Jurkat, Clone E6-1 (cell line): Measurements from ENCODE around the gene GRIK2.

Experiments
- DNase-seq: peaks from one replicate; pipeline ENCODE4 v3.0.0-alpha.2; 2011; ENCODE audit warnings: low read depth, low spot score
- H3K4me3 ChIP-seq: 2 replicates; pipeline ENCODE4 v1.5.1; 2011; ENCODE audit warnings: mild to moderate bottlenecking, low read length, control low read depth, moderate library complexity

The GRIK2 gene

DNA sequence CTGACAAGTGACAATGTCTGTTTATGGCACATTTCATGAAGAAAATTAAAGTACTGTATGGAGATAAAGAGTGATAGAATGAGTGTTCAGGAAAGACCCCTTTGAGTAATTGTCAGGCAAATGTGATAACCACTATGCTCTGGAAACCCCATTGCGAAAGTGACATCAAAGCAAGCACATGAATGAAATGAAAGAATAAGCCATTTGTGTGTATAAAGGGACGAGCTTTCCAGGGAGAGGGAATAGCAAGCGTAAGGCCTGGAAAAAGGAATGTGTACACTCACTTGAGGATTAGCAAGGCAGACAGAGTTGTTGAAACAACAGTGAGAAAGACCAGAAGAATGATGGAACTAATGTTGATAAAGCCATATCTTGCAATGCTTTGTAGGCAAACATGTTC is 490.0 kb downstream of the GRIK2 start:
- no peak for DNase-seq
- H3K4me3 ChIP-seq, result no peak overlapping the region

DNA sequence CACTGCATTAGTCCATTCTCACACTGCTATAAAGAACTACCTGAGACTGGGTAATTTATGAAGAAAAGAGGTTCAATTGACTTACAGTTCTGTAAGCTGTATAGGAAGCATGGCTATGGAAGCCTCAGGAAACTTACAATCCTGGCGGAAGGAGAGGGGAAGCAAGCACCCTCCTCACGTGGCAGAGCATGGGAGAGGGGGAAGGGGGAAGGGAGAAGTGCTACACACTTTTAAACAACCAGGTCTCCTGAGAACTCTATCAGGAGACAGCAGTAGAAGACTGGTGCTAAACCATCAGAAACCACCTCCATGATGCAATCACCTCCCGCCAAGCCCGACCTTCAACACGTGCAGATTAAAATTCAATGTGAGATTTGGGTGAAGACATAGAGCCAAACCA is 494.0 kb downstream of the GRIK2 start:
- no peak overlapping the region for H3K4me3 ChIP-seq
- no peak for DNase-seq

GRCh38 chr6:101907356-101908217 is 514.1 kb downstream of the GRIK2 start:
- DNase-seq, result no peak
- H3K4me3 ChIP-seq, result no peak overlapping the region

GRCh38 chr6:101909366-101909765 is 515.9 kb downstream of the GRIK2 start:
- H3K4me3 ChIP-seq, result no peak overlapping the region
- no peak for DNase-seq

DNA sequence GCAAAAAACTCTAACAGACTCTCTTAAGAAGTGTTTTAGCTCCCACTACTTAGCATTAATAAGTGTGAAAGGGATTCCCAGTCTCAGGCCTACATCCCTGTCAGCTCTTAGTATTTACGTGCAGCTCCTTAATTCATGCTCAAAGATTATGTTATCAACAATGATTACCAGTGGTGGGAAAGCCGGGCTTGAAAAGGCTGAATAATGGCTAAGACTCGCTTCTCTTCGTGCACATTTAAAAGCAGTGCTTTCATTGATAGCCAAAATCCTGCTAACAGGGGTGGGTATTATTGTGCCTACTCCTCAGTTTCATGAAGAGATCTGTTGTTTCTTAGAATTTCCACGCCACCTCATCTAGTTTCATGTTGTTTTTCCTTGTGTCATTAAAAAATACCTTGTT is 518.8 kb downstream of the GRIK2 start:
- no peak for DNase-seq
- no peak overlapping the region for H3K4me3 ChIP-seq

DNA sequence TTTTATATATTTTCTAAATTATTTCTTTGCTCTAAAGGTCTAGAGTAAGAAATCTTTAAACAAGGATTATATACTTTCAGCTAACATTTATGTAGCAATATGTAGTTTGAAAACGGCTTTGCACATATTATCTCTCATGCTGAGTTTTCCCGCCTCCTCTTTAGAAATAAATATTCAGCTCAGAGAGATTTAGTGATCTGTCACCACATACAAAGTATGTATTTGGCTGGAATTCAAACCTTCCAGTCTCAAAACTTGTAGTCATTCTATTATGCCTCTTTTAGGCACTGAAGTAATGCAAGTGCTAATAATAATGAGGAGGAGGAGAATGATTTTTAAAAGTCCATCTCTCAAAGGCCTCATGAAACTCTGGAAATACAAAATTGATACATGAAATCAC is 525.0 kb downstream of the GRIK2 start:
- H3K4me3 ChIP-seq, result no peak overlapping the region

GRCh38 chr6:101921829-101922450 is 528.4 kb downstream of the GRIK2 start:
- H3K4me3 ChIP-seq, result no peak overlapping the region
- DNase-seq, result no peak

More for the DNA sequence above, 525.0 kb downstream of the GRIK2 start:
- DNase-seq, result no peak

- DNase-seq, result no peak
These were observed 532.8 kb downstream of the GRIK2 start for GRCh38 chr6:101926149-101926925.

GRCh38 chr6:101931766-101932165 is 538.3 kb downstream of the GRIK2 start:
- DNase-seq, result no peak
- no peak overlapping the region for H3K4me3 ChIP-seq

More at GRCh38 chr6:101926149-101926925, 532.8 kb downstream of the GRIK2 start:
- no peak overlapping the region for H3K4me3 ChIP-seq

DNA sequence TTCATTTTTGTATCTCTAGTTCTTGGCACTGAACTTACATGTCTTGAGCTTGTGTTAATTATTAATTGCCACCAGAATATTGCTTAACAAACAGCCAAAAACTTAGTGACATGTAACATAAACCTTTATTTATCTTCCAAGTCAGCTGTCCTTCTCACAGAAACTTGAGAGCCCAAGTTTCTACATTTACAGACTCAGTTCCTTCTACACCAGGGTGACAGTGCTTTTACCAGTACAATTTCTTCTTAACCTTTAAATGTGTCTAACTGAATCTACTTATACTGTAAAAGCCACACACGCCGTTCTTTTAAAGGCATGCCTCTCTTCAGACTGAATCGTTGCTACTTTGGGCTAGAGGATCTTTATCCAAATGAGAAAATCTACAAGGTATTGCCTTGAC is 539.2 kb downstream of the GRIK2 start:
- no peak overlapping the region for H3K4me3 ChIP-seq
- DNase-seq, result no peak

- no peak overlapping the region for H3K4me3 ChIP-seq
- no peak for DNase-seq
These were observed 542.2 kb downstream of the GRIK2 start for GRCh38 chr6:101935732-101936131.

DNA sequence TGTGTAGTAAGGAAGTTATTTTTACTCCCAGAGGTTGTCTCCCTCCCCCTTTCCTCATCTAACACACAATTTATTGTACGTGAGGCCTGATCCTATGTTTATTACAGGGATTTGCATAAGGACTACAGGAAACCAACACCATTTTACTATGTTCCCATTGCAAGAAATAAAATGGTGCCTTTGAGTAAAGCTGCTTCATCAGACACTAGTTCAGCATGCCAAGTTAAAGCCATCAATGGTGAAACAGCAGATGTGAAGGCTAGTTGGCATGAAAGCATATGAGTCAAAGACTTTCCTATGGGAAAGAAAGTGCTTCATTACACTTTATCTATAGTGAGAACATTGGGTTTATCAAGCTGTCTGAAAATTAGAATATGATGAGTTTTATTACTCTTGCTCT is 543.0 kb downstream of the GRIK2 start:
- DNase-seq, result no peak
- no peak overlapping the region for H3K4me3 ChIP-seq

DNA sequence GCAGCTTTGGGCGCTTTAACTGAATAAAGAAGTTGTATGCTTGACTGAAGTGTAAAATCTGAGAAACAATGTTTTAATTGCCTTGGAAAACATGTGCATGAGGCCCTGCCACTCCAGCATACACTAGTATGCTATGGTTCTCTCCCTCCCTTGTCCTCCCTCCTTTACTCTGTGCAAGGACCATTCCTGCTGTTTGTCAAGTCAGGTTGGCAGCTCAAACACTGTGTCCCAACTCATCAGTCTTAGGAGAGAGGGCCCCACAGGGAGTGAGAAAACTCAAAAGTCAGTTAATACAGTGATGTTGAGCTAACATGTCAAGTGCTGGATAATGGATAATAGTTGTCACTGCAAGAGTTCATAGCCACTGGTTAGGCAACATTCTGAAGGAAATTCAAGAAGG is 543.6 kb downstream of the GRIK2 start:
- no peak for DNase-seq
- H3K4me3 ChIP-seq, result no peak overlapping the region

DNA sequence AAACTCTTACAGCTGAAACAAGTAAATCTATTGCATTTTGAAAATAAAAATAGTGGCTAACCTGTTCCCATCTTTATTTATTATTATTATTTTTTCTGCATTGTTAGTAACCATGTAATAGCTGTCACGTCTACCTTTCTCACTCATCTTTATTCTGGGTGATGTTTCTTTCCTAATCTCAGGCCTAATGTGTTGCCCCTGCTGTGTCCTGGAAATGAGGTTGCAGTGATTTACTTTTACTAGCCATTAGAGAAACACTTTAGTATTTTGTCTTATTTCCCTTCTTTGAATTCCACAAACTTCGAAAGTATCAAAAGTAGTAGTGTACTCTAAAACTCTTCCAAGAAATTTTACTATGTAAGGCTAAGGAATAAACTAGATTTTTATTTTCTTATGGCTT is 546.9 kb downstream of the GRIK2 start:
- DNase-seq, result no peak
- no peak overlapping the region for H3K4me3 ChIP-seq

DNA sequence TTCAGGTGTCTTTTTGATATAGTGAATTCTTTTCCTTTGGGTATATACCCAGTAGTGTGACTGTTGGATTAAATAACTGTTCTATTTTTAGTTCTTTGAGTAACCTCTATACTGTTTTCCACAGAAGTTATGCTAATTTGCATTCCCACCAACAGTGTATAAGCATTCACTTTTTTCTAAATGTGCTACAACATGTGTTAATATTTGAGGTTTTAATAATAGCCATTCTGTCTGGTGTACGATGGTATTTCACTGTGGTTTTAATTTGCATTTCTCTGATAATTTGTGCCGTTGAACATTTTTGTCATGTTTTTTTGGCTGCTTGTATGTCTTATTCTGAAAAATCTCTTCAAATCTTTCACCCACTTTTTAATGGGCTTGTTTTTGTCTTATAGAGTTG is 563.5 kb downstream of the GRIK2 start:
- H3K4me3 ChIP-seq, result no peak overlapping the region

GRCh38 chr6:101961357-101961756 is 567.8 kb downstream of the GRIK2 start:
- no peak overlapping the region for H3K4me3 ChIP-seq
- no peak for DNase-seq

More for the DNA sequence above, 563.5 kb downstream of the GRIK2 start:
- DNase-seq, result no peak

- H3K4me3 ChIP-seq, result no peak overlapping the region
- DNase-seq, result no peak
These were observed 587.4 kb downstream of the GRIK2 start for GRCh38 chr6:101980924-101981323.

DNA sequence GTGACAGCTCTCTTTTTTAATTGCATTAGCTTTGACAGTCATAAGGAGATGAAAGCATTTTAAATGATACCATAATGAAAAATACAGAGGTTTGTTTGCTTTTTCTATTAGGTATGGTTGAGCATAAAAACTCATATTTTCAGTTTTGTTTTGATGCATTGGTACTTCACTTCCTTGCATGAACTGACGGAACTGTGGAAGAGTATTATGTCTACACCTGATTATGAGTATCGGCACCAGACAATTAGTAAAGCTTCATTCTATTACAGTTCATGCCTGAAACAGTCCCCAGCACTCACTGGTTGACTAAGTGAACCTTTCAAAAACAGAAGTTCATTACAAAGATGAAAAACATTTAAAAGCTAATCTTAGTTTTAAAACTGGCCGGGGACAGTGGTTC is 593.0 kb downstream of the GRIK2 start:
- no peak for DNase-seq
- H3K4me3 ChIP-seq, result no peak overlapping the region

GRCh38 chr6:101992286-101992685 is 598.8 kb downstream of the GRIK2 start:
- DNase-seq, result no peak
- no peak overlapping the region for H3K4me3 ChIP-seq

GRCh38 chr6:101994521-101994920 is 601.0 kb downstream of the GRIK2 start:
- no peak overlapping the region for H3K4me3 ChIP-seq
- DNase-seq, result no peak
